ENCODE results near the gene CD52.

DNA sequence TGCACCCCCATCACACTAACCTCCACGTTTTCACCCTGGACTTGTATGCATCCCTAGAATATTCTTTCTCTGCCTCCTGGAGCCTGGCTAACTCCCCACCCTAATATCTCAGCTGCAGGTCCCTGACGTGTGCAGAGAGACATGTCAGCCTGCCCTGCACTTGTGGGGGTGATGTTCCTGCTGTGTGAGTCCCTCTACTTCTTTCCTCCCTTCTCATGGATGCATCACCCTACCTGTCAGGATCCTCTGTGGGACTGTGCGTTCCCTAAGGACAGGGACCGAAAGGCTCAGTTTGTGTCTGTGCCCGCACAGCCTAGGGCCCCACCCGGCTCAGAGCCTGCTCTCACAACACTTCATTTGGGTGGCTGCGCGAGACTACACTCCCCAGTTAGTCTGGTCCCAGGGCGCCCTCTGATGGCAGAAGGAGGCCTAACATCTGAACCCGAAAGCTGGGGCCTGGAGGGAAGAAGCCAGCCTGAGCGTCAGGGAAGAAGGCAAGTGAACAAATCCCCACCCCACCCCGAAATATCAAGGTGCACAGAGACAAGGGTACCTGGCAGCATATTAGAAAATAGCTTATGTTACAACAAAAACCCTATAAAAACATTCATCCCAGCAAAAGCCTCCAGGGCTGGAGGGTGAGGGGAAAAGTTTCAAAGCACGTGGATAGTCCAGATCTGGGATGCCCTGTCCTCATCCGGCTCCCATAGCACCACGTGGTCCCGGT, 3.7 kb downstream of the CD52 start:
- TF ChIP-seq POLR2A (IDR thresholded peaks at IDR 0.05): no peak
- TF ChIP-seq, protein P1, sequence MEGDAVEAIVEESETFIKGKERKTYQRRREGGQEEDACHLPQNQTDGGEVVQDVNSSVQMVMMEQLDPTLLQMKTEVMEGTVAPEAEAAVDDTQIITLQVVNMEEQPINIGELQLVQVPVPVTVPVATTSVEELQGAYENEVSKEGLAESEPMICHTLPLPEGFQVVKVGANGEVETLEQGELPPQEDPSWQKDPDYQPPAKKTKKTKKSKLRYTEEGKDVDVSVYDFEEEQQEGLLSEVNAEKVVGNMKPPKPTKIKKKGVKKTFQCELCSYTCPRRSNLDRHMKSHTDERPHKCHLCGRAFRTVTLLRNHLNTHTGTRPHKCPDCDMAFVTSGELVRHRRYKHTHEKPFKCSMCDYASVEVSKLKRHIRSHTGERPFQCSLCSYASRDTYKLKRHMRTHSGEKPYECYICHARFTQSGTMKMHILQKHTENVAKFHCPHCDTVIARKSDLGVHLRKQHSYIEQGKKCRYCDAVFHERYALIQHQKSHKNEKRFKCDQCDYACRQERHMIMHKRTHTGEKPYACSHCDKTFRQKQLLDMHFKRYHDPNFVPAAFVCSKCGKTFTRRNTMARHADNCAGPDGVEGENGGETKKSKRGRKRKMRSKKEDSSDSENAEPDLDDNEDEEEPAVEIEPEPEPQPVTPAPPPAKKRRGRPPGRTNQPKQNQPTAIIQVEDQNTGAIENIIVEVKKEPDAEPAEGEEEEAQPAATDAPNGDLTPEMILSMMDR (IDR thresholded peaks at IDR 0.05): peak; percentile 66 to 79 (median 77)

Data from testis (tissue), 2 donors.